Measurements from ENCODE around the gene RPS16. TPM values are rescaled to one million over a fixed set of nuclear protein-coding genes. Genes with fewer than 3 reads are reported as not detected.

Gene RPS16
- total and polyA plus RNA-seq, 2 experiments from 2014 or later, result 207 to 1,901 TPM

DNA sequence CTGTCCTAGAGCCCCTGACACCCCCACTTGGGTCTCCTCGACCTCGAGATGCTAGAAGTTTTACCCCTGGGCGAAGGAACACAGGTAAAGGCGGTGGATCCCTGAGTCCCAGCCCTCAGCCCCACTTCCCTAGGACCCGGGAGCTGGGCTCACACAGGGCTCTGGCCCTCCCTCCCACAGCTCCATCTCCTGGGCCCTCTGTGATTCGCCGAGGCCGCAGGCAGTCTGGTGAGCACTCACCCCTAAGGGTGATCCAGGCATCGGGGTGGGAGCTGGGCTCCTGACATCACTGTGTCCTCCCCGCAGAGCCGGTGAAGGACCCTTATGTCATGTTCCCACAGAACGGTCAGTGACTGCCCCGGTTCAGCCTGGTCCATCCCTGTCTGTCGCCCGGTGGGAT, 15.0 kb downstream of the RPS16 start:
- Mint-ChIP-seq H3K4me1 (peaks cover 1% of the 10 kb centered on the region), H3K27ac (no peak overlapping the region), H3K9me3 (no peaks in the 10 kb centered on the region; the same call in 2 of the 3 replicates), H3K36me3 (ENCODE audit: low read depth) (peaks cover 75% of the 10 kb centered on the region), H3K27me3 (ENCODE audit: insufficient read depth, low read depth, poor library complexity) (peaks cover 10% of the 10 kb centered on the region), H3K4me3 (no peak overlapping the region)
- ATAC-seq, result no peak
- DNase-seq (ENCODE audit: low spot score), result no peak
- no peaks in the 10 kb centered on the region for H3K4me1 ChIP-seq (ENCODE audit: insufficient read depth)
- no peaks in the 10 kb centered on the region for H3K27me3 ChIP-seq (ENCODE audit: insufficient read depth)
- H3F3A ChIP-seq (replicated peaks; ENCODE audit: low read depth), result 0 out of 2 replicates have a peak, but pooled peaks cover 6% of the 10 kb centered on the region
- H2AFZ ChIP-seq, result no peak overlapping the region
- H3K79me2 ChIP-seq (replicated peaks; ENCODE audit: insufficient read depth), result no peaks in the 10 kb centered on the region; the same call in 1 of the 2 replicates
- no peak overlapping the region for H3K4me2 ChIP-seq
- peaks cover 3% of the 10 kb centered on the region; the same call in 1 of the 2 replicates for H4K20me1 ChIP-seq (replicated peaks; ENCODE audit: insufficient read depth)
- H3K27ac ChIP-seq (ENCODE audit: low read depth), result no peak overlapping the region; the same call in 1 of the 2 replicates
- H3K36me3 ChIP-seq (ENCODE audit: insufficient read depth), result peaks cover 11% of the 10 kb centered on the region; the same call in 1 of the 2 replicates
- no peak overlapping the region for H3K4me3 ChIP-seq
- H3K9me2 ChIP-seq (ENCODE audit: insufficient read depth), result no peaks in the 10 kb centered on the region
- TF ChIP-seq, protein P1, sequence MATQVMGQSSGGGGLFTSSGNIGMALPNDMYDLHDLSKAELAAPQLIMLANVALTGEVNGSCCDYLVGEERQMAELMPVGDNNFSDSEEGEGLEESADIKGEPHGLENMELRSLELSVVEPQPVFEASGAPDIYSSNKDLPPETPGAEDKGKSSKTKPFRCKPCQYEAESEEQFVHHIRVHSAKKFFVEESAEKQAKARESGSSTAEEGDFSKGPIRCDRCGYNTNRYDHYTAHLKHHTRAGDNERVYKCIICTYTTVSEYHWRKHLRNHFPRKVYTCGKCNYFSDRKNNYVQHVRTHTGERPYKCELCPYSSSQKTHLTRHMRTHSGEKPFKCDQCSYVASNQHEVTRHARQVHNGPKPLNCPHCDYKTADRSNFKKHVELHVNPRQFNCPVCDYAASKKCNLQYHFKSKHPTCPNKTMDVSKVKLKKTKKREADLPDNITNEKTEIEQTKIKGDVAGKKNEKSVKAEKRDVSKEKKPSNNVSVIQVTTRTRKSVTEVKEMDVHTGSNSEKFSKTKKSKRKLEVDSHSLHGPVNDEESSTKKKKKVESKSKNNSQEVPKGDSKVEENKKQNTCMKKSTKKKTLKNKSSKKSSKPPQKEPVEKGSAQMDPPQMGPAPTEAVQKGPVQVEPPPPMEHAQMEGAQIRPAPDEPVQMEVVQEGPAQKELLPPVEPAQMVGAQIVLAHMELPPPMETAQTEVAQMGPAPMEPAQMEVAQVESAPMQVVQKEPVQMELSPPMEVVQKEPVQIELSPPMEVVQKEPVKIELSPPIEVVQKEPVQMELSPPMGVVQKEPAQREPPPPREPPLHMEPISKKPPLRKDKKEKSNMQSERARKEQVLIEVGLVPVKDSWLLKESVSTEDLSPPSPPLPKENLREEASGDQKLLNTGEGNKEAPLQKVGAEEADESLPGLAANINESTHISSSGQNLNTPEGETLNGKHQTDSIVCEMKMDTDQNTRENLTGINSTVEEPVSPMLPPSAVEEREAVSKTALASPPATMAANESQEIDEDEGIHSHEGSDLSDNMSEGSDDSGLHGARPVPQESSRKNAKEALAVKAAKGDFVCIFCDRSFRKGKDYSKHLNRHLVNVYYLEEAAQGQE (IDR thresholded peaks at IDR 0.05; ENCODE audit: unreplicated experiment), result no peak
- TF ChIP-seq STAT1 (IDR thresholded peaks at IDR 0.05; ENCODE audit: unreplicated experiment) (no peak), ZNF331 (CRISPR knock-in tag; IDR thresholded peaks at IDR 0.05; ENCODE audit: low read depth) (no peak), EZH2 (IDR thresholded peaks at IDR 0.05; ENCODE audit: low read depth, unreplicated experiment) (no peak), EZH2phosphoT487 (IDR thresholded peaks at IDR 0.05; ENCODE audit: unreplicated experiment) (no peak), CREB1 (CRISPR knock-in tag; IDR thresholded peaks at IDR 0.05; ENCODE audit: low read depth) (no peak), JUNB (IDR thresholded peaks at IDR 0.05; ENCODE audit: unreplicated experiment) (no peak), ZNF114 (CRISPR knock-in tag; IDR thresholded peaks at IDR 0.05) (no peak), NANOG (IDR thresholded peaks at IDR 0.05; ENCODE audit: borderline replicate concordance) (no peak), POLR2AphosphoS5 (IDR thresholded peaks at IDR 0.05; ENCODE audit: low read depth) (no peak)
- TF ChIP-seq, protein P2, sequence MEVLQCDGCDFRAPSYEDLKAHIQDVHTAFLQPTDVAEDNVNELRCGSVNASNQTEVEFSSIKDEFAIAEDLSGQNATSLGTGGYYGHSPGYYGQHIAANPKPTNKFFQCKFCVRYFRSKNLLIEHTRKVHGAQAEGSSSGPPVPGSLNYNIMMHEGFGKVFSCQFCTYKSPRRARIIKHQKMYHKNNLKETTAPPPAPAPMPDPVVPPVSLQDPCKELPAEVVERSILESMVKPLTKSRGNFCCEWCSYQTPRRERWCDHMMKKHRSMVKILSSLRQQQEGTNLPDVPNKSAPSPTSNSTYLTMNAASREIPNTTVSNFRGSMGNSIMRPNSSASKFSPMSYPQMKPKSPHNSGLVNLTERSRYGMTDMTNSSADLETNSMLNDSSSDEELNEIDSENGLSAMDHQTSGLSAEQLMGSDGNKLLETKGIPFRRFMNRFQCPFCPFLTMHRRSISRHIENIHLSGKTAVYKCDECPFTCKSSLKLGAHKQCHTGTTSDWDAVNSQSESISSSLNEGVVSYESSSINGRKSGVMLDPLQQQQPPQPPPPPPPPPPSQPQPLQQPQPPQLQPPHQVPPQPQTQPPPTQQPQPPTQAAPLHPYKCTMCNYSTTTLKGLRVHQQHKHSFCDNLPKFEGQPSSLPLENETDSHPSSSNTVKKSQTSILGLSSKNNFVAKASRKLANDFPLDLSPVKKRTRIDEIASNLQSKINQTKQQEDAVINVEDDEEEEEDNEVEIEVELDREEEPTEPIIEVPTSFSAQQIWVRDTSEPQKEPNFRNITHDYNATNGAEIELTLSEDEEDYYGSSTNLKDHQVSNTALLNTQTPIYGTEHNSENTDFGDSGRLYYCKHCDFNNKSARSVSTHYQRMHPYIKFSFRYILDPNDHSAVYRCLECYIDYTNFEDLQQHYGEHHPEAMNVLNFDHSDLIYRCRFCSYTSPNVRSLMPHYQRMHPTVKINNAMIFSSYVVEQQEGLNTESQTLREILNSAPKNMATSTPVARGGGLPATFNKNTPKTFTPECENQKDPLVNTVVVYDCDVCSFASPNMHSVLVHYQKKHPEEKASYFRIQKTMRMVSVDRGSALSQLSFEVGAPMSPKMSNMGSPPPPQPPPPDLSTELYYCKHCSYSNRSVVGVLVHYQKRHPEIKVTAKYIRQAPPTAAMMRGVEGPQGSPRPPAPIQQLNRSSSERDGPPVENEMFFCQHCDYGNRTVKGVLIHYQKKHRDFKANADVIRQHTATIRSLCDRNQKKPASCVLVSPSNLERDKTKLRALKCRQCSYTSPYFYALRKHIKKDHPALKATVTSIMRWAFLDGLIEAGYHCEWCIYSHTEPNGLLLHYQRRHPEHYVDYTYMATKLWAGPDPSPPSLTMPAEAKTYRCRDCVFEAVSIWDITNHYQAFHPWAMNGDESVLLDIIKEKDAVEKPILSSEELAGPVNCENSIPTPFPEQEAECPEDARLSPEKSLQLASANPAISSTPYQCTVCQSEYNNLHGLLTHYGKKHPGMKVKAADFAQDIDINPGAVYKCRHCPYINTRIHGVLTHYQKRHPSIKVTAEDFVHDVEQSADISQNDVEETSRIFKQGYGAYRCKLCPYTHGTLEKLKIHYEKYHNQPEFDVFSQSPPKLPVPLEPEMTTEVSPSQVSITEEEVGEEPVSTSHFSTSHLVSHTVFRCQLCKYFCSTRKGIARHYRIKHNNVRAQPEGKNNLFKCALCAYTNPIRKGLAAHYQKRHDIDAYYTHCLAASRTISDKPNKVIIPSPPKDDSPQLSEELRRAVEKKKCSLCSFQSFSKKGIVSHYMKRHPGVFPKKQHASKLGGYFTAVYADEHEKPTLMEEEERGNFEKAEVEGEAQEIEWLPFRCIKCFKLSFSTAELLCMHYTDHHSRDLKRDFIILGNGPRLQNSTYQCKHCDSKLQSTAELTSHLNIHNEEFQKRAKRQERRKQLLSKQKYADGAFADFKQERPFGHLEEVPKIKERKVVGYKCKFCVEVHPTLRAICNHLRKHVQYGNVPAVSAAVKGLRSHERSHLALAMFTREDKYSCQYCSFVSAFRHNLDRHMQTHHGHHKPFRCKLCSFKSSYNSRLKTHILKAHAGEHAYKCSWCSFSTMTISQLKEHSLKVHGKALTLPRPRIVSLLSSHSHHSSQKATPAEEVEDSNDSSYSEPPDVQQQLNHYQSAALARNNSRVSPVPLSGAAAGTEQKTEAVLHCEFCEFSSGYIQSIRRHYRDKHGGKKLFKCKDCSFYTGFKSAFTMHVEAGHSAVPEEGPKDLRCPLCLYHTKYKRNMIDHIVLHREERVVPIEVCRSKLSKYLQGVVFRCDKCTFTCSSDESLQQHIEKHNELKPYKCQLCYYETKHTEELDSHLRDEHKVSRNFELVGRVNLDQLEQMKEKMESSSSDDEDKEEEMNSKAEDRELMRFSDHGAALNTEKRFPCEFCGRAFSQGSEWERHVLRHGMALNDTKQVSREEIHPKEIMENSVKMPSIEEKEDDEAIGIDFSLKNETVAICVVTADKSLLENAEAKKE (CRISPR knock-in tag; IDR thresholded peaks at IDR 0.05), result no peak
- TF ChIP-seq, protein P3, sequence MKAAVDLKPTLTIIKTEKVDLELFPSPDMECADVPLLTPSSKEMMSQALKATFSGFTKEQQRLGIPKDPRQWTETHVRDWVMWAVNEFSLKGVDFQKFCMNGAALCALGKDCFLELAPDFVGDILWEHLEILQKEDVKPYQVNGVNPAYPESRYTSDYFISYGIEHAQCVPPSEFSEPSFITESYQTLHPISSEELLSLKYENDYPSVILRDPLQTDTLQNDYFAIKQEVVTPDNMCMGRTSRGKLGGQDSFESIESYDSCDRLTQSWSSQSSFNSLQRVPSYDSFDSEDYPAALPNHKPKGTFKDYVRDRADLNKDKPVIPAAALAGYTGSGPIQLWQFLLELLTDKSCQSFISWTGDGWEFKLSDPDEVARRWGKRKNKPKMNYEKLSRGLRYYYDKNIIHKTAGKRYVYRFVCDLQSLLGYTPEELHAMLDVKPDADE (IDR thresholded peaks at IDR 0.05), result no peak
- TF ChIP-seq, protein P4, sequence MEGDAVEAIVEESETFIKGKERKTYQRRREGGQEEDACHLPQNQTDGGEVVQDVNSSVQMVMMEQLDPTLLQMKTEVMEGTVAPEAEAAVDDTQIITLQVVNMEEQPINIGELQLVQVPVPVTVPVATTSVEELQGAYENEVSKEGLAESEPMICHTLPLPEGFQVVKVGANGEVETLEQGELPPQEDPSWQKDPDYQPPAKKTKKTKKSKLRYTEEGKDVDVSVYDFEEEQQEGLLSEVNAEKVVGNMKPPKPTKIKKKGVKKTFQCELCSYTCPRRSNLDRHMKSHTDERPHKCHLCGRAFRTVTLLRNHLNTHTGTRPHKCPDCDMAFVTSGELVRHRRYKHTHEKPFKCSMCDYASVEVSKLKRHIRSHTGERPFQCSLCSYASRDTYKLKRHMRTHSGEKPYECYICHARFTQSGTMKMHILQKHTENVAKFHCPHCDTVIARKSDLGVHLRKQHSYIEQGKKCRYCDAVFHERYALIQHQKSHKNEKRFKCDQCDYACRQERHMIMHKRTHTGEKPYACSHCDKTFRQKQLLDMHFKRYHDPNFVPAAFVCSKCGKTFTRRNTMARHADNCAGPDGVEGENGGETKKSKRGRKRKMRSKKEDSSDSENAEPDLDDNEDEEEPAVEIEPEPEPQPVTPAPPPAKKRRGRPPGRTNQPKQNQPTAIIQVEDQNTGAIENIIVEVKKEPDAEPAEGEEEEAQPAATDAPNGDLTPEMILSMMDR (conservative IDR thresholded peaks at IDR 0.05; ENCODE audit: low read depth in 2 of 2), result no peak

Data from GM23338 (cell line).